ENCODE results near the gene CAPS.

The CAPS gene

GRCh38 chr19:5932609-5933262, 18.7 kb downstream of the CAPS start:
- in situ Hi-C loops (cut with HindIII; ENCODE audit: low sequenced_read_pairs) = loop anchor here (5.0 kb wide), 1 partner anchor 80 kb away; the partner anchor contains the start of gene FUT3

GRCh38 chr19:5933391-5934068, 19.5 kb downstream of the CAPS start:
- in situ Hi-C loops (cut with HindIII; ENCODE audit: low sequenced_read_pairs) = loop anchor here (5.0 kb wide), 1 partner anchor 81 kb away; the partner anchor contains the start of gene FUT3

GRCh38 chr19:5934069-5934401, 20.0 kb downstream of the CAPS start:
- in situ Hi-C loops (cut with HindIII; ENCODE audit: low sequenced_read_pairs) = loop anchor here (5.0 kb wide), 1 partner anchor 82 kb away; the partner anchor contains the start of gene FUT3

GRCh38 chr19:5934774-5935472, 20.9 kb downstream of the CAPS start:
- in situ Hi-C loops (cut with HindIII; ENCODE audit: low sequenced_read_pairs) = loop anchor here (5.0 kb wide), 1 partner anchor 83 kb away; the partner anchor contains the start of gene FUT3

GRCh38 chr19:5935473-5936291, 21.6 kb downstream of the CAPS start:
- in situ Hi-C loops (cut with HindIII; ENCODE audit: low sequenced_read_pairs) = no loop called here

- in situ Hi-C loops (cut with HindIII; ENCODE audit: low sequenced_read_pairs) = no loop called here
Observed at GRCh38 chr19:5936292-5936592, 22.2 kb downstream of the CAPS start.

- in situ Hi-C loops (cut with HindIII; ENCODE audit: low sequenced_read_pairs) = no loop called here
Observed at GRCh38 chr19:5937550-5937949, 23.5 kb downstream of the CAPS start.

GRCh38 chr19:5940260-5941208, 26.5 kb downstream of the CAPS start:
- in situ Hi-C loops (cut with HindIII; ENCODE audit: low sequenced_read_pairs) = no loop called here

GRCh38 chr19:5941673-5942072, 27.6 kb downstream of the CAPS start:
- in situ Hi-C loops (cut with HindIII; ENCODE audit: low sequenced_read_pairs) = no loop called here

- in situ Hi-C loops (cut with HindIII; ENCODE audit: low sequenced_read_pairs) = no loop called here
Observed at GRCh38 chr19:5943045-5943444, 29.0 kb downstream of the CAPS start.

GRCh38 chr19:5943623-5944022, 29.6 kb downstream of the CAPS start:
- in situ Hi-C loops (cut with HindIII; ENCODE audit: low sequenced_read_pairs) = no loop called here

GRCh38 chr19:5947435-5947834, 33.4 kb downstream of the CAPS start:
- in situ Hi-C loops (cut with HindIII; ENCODE audit: low sequenced_read_pairs) = no loop called here

GRCh38 chr19:5948752-5949564, 34.9 kb downstream of the CAPS start:
- in situ Hi-C loops (cut with HindIII; ENCODE audit: low sequenced_read_pairs) = no loop called here

- in situ Hi-C loops (cut with HindIII; ENCODE audit: low sequenced_read_pairs) = no loop called here
Observed at GRCh38 chr19:5949792-5950305, 35.8 kb downstream of the CAPS start.

- in situ Hi-C loops (cut with HindIII; ENCODE audit: low sequenced_read_pairs) = no loop called here
Observed at GRCh38 chr19:5950741-5951140, 36.7 kb downstream of the CAPS start.

- in situ Hi-C loops (cut with HindIII; ENCODE audit: low sequenced_read_pairs) = no loop called here
Observed at GRCh38 chr19:5951338-5951861, 37.3 kb downstream of the CAPS start.

- in situ Hi-C loops (cut with HindIII; ENCODE audit: low sequenced_read_pairs) = no loop called here
Observed at GRCh38 chr19:5952193-5953029, 38.4 kb downstream of the CAPS start.

- in situ Hi-C loops (cut with HindIII; ENCODE audit: low sequenced_read_pairs) = no loop called here
Observed at GRCh38 chr19:5953030-5953589, 39.1 kb downstream of the CAPS start.
